HepG2 (cell line): ENCODE results near the gene YIF1A. TPM values are rescaled to one million over a fixed set of nuclear protein-coding genes. Genes with fewer than 3 reads are reported as not detected.

Source experiments
- CENPX ChIP-seq: sonication (generic); formaldehyde crosslinking; IDR thresholded peaks from 2 replicates; pipeline ENCODE4 v1.9.0; 2021; ENCODE audit warnings: mild to moderate bottlenecking, missing genetic modification reagents, moderate library complexity
- GTF2F1 ChIP-seq: fragments of 150-350 bp; IDR thresholded peaks from 2 replicates; pipeline ENCODE4 v1.6.1; 2014; ENCODE audit warnings: low read length
- GZF1 ChIP-seq: sonication (generic); formaldehyde crosslinking; IDR thresholded peaks from 2 replicates; pipeline ENCODE4 v1.5.1; 2020; ENCODE audit warnings: mild to moderate bottlenecking, missing genetic modification reagents
- HDAC2 ChIP-seq: sonication (generic); formaldehyde crosslinking; IDR thresholded peaks from 2 replicates; pipeline ENCODE4 v1.4.0; 2020; ENCODE audit warnings: missing genetic modification reagents
- JUN ChIP-seq: sonication (generic); formaldehyde crosslinking; IDR thresholded peaks from 2 replicates; pipeline ENCODE4 v1.4.0; 2020; ENCODE audit warnings: mild to moderate bottlenecking, missing genetic modification reagents
- LBX2 ChIP-seq: sonication (generic); formaldehyde crosslinking; IDR thresholded peaks from 2 replicates; pipeline ENCODE4 v1.5.0; 2020; ENCODE audit warnings: missing genetic modification reagents, mild to moderate bottlenecking, borderline replicate concordance
- NCOR1 ChIP-seq: fragments of 200-600 bp; sonication (generic); IDR thresholded peaks from 2 replicates; pipeline ENCODE4 v1.7.0; 2017; ENCODE audit warnings: antibody characterized with exemption, low read length, borderline replicate concordance
- NFATC3 ChIP-seq: sonication (generic); formaldehyde crosslinking; IDR thresholded peaks from 2 replicates; pipeline ENCODE4 v1.5.1; 2020; ENCODE audit warnings: mild to moderate bottlenecking, missing genetic modification reagents
- PAX8 ChIP-seq: sonication (generic); formaldehyde crosslinking; IDR thresholded peaks from 2 replicates; pipeline ENCODE4 v1.8.0; 2022; ENCODE audit warnings: mild to moderate bottlenecking, missing genetic modification reagents, borderline replicate concordance
- PAXIP1 ChIP-seq: sonication (generic); formaldehyde crosslinking; conservative IDR thresholded peaks from 2 replicates; pipeline ENCODE4 v1.4.0; 2020; ENCODE audit warnings: mild to moderate bottlenecking, missing genetic modification reagents, moderate library complexity
- POLR2AphosphoS2 ChIP-seq: IDR thresholded peaks from 2 replicates; pipeline ENCODE4 v1.6.1; 2011; ENCODE audit warnings: low read depth, low read length, improper control_type of control experiment
- RNF219 ChIP-seq: sonication (generic); formaldehyde crosslinking; IDR thresholded peaks from 2 replicates; pipeline ENCODE4 v1.5.0; 2020; ENCODE audit warnings: mild to moderate bottlenecking, missing genetic modification reagents
- RXRB ChIP-seq: IDR thresholded peaks from 2 replicates; pipeline ENCODE4 v1.6.1; 2016; ENCODE audit warnings: borderline replicate concordance, missing genetic modification reagents, missing compliant biosample characterization
- SNAPC4 ChIP-seq: sonication (generic); formaldehyde crosslinking; IDR thresholded peaks from 2 replicates; pipeline ENCODE4 v1.4.0; 2020; ENCODE audit warnings: mild to moderate bottlenecking, missing genetic modification reagents
- SP140L ChIP-seq: sonication (generic); formaldehyde crosslinking; IDR thresholded peaks from 2 replicates; pipeline ENCODE4 v1.4.0; 2020; ENCODE audit warnings: missing genetic modification reagents, borderline replicate concordance
- TCF7L2 ChIP-seq: IDR thresholded peaks from 2 replicates; pipeline ENCODE4 v1.6.1; 2011; ENCODE audit warnings: mild to moderate bottlenecking, low read depth, low read length, moderate library complexity
- ZFP36L1 ChIP-seq: sonication (generic); formaldehyde crosslinking; IDR thresholded peaks from 2 replicates; pipeline ENCODE4 v1.8.0; 2022; ENCODE audit warnings: mild to moderate bottlenecking, missing genetic modification reagents, moderate library complexity
- ZNF10 ChIP-seq: sonication (generic); formaldehyde crosslinking; IDR thresholded peaks from 2 replicates; pipeline ENCODE4 v1.4.0; 2020; ENCODE audit warnings: mild to moderate bottlenecking, low read depth, missing genetic modification reagents, borderline replicate concordance
- polyA plus RNA-seq, 8 experiments: library from polyadenylated mRNA; depleted of rRNA in 3 of 8; stranded (reverse) in 7 of 8; unstranded in 1 of 8; fragments of >200 nt; fragmentation: Illumina TruSeq in 4 of 8; extraction: Trizol in 4 of 8; gene quantifications; 2 replicates each; pipeline versions ENCODE4 v1.2.1 to v1.2.3, GENCODE V29; 2011 to 2016; ENCODE audit warnings: low read depth in 4 of 8, missing spikeins in 1 of 8, mixed read lengths in 1 of 8; ENCODE audit not compliant: insufficient read depth in 1 of 8
- total RNA-seq, 5 experiments: library from RNA; depleted of rRNA; stranded (reverse); fragments of >200 nt; fragmentation: Illumina TruSeq; extraction: Trizol; gene quantifications; 2 replicates each; pipeline ENCODE4 v1.2.3, GENCODE V29; 2016; ENCODE audit warnings: low read depth in 1 of 5

The YIF1A gene
- total and polyA plus RNA-seq, 2 of the 13 experiments (the other 11 are each of a cell fraction or from before 2014, with no cell fraction given) = 133 to 145 TPM

GRCh38 chr11:66328302-66329144, 39.6 kb upstream of the YIF1A start (continued):
- TF ChIP-seq NCOR1 (no peak), JUN (CRISPR knock-in tag) (no peak), ZFP36L1 (CRISPR knock-in tag) (no peak), GZF1 (CRISPR knock-in tag) (peak; percentile 72; the same call in 1 of the 2 replicates), ZNF10 (CRISPR knock-in tag) (no peak), POLR2AphosphoS2 (no peak), RNF219 (CRISPR knock-in tag) (0 out of 2 replicates have a peak, but pooled peaks have one; percentile 70), PAX8 (no peak), NFATC3 (CRISPR knock-in tag) (no peak), HDAC2 (CRISPR knock-in tag) (peak; percentile 87), CENPX (CRISPR knock-in tag) (no peak), PAXIP1 (peak; percentile 46; the same call in 1 of the 2 replicates), GTF2F1 (no peak), LBX2 (CRISPR knock-in tag) (no peak), RXRB (CRISPR knock-in tag) (peak; percentile 79), SP140L (0 out of 2 replicates have a peak, but pooled peaks have one; percentile 69), TCF7L2 (no peak), SNAPC4 (CRISPR knock-in tag) (no peak)
